Activated effector memory CD4-positive, alpha-beta T cell treated with Interleukin-2 at 50 U/mL for 16 hours (primary cell): Measurements from ENCODE around the gene SERPINC1.
"Not testable (repeated sequence)": the region's sequence is repeated elsewhere in the genome, so short reads cannot be mapped to it uniquely, and the experiment has no call there.

ENCODE experiments used
- DNase-seq: peaks from one replicate; pipeline ENCODE4 v3.0.0-alpha.2; 2020

SERPINC1 gene

DNA sequence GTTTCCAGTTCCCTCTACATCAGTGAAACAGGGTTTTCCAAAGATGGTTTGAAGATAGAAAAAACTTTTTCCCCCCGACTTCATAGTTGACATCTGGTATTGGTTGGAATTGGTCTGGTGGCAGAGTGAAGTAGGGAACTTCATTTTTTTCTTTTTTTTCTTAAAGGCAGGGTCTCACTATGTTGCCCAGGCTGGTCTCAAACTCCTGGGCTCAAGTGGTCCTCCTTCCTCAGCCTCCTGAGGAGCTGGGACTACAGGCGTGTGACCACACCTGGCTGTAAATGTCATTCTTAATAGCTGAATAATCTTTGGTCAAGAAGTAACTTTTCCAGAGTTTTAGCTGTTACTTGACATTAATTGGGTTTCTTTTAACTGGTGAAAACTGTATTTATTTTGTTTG is 27.2 kb downstream of the SERPINC1 start:
- no peak for DNase-seq

DNA sequence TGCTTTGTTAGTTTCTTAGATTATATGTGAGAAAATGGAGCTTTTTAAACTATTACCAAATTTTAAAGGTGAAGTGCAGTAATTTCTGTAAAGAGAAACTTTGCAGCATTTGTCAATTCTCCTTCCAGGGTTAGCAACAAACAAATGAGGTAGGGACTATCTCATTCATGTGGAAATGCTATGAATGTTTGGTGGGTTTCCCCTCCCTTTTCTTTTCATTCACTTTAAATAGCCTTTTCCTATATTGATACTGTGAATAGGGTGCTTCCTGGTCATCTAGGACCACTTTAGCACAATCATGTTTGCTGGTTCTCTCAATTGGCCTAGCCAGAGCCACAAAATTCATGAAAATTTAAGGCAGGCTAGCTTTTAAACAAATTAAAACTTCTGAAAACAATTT is 28.4 kb downstream of the SERPINC1 start:
- no peak for DNase-seq

DNA sequence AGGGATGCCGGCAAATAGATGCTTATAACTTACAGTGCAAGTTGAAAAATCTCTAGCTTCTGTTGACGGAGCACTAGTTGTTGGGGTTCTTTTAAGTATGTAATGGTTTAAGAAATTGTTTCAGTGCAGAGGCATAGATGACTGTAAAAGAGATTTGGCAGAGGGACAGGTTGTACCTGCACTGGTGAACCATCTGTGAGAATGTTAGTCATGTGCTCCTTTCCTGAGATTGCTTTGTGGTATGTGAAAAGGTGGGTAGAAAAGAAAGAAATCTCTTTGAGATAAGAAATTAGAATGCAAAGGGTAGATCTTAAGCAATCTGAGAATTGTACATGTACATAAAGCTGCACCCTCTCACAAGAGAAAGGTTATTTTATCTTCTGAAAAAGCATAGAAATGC is 29.5 kb downstream of the SERPINC1 start:
- DNase-seq, result no peak

DNA sequence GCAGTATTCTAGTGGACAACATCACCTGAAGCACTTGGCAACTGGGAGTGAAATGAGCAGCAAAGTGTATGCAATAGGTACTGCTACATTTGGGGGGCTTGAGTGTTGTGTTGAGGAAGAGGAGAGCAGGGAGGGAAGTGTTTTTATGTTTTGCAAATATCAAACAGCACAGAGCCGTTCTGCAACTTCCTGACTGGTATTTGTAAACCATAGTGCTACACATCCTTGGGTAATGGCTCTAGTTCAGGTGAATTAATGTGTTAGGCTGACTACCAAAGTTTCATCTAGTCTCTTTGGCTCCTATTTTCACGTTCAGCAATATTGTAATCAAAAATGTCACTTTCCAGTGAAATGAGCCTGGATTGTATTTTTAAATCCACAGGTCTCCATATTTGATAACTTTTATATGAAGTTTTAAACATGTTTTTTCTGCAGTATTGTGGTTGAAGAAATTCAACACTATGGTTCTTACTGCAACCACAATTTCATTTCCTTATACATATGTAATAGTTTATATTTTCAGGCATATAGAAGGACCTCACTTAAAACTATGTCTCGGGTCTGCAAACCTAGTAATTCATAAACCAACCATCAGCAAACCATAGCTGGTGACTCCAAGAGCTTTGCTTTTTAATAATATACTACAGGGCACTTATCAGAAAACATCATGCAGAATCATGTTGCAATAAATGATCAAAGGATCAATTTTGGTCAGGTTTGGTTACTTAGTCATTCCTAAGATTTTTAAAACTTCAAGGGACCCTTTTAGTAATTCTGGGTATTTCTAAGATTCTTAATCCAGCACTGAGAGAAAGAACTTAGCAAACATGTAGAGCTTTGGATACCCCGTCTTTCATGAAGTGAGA is 30.1 kb downstream of the SERPINC1 start:
- DNase-seq, result no peak

DNA sequence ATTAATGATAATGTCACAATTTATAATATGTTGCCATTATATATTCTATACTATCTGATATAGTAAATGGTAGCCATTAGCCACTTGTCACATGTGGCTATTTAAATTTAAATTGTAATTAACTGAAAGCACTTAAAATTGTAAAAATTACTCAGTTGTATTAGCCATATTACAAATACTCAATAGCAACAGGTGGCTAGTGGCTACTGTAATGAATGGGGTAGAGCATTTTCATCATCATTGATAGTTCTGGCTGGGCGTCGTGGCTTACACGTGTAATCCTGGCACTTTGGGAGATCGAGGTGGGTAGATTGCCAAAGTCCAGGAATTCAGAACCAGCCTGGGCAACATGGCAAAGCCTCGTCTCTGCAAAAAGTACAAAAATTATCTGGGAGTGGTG is 32.4 kb downstream of the SERPINC1 start:
- DNase-seq, result no peak

DNA sequence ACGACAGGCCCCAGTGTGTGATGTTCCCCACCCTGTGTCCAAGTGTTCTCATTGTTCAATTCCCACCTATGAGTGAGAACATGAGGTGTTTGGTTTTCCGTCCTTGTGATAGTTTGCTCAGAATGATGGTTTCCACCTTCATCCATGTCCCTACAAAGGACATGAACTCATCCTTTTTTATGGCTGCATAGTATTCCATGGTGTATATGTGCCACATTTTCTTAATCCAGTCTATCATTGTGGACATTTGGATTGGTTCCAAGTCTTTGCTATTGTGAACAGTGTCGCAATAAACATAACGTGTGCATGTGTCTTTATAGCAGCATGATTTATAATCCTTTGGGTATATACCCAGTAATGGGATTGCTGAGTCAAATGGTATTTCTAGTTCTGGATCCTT is 36.0 kb downstream of the SERPINC1 start:
- DNase-seq, result not testable (repeated sequence)

DNA sequence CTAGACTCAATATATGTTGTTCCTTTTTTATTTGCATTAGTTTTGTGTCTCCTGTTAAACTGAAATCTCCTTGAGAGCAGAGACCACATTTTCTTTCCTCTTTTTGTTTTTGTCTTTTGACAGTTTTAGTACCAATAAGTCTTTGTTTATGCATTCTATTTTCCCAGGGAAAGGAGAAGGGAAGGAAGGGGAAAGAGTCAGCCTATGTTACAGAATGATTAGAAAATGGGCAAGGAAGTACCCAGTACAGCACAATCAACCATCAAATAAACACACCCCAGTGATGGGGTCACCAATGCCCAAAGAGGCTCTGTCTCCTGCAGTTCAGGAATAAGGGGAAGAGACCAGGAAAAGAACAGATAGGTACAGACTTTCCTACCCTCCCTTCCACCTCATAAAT is 38.9 kb downstream of the SERPINC1 start:
- DNase-seq, result no peak

DNA sequence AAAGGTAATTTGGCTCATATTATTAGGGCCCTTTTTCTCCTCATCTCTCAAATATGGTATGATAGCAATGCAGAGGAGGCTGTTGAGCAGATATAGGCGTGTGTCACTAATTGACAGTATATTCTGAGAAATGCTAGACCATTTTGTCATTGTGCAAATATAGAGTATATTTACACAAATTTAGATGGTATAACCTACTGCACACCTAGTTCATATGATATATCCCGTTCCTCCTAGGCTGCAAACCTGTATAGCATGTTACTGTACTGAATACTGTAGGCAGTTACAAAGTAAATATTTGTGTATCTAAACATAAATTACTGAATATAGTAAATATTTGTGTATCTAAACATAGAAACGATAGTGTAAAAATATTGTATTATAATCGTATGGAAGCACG is 40.4 kb downstream of the SERPINC1 start:
- no peak for DNase-seq

DNA sequence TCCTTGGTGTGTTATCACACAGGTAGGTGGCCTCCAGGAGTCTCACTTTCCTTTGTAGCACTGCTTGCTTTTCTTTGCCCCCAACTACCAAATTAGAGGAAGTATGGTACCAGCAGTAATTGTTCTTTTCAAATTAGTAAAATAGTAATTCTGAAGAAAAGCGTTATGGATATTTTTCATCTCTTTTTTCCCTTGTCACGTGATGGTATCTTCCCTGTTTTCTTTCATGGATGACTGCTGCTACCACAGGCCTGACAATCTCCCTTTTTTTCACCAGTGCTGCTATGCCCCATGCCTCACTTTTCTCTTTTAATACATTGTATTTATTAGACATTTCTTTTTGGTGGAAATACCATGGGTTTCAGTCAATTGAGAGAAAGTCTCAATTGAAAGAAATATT is 45.6 kb downstream of the SERPINC1 start:
- DNase-seq, result no peak

DNA sequence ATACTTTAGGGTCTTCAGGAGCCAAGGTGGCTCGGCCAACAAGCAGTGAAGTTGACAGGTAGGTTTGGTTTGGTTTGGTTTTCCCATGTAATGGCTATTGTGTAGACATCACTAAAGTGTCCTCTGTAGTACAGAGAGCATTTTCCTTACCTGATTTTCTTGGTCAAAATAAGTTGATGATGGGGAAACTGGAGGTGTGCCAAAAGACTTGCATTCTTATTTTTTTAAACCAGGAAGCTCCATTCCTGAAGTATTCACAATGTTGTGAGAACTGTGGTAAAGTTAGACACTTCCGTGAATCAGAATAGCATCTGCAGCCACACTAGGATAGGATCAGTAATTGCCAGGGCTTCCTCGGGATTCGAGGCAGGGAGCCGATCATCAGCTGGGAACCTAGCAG is 46.0 kb downstream of the SERPINC1 start:
- no peak for DNase-seq

DNA sequence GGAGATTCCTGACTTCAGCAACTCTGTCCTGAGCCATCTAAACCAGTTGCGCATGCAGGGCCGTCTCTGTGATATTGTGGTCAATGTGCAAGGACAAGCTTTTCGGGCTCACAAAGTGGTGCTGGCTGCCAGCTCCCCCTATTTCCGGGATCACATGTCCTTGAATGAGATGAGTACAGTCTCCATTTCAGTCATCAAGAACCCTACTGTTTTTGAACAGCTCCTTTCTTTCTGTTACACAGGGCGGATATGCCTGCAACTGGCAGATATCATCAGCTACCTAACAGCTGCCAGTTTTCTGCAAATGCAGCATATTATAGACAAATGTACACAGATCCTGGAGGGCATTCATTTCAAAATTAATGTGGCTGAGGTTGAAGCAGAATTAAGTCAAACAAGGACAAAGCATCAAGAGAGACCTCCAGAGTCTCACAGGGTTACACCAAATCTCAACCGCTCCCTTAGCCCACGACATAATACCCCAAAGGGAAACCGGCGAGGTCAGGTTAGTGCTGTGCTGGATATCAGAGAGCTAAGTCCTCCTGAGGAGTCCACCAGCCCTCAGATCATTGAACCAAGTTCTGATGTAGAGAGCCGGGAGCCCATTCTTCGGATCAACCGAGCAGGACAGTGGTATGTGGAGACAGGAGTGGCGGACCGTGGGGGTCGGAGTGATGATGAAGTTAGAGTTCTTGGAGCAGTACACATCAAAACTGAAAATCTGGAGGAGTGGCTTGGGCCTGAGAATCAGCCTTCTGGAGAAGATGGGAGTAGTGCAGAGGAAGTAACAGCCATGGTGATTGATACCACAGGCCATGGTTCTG is 46.7 kb downstream of the SERPINC1 start:
- peak; percentile 31 for DNase-seq

DNA sequence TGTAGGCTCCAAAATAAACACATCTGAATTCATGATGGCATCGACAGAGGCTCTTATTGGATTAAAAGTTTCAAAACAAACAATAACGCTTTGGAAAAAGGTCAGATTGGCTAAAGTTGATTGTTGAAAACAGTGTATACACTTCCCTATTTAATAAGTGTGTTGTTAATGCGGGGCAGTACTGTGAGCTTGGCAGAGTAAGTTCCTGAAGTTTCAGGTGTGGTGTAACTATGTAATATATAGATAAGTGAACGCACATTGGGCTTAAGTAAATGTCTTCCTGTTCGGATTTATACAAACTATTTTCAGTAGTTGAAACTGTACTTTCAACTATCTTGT is 48.1 kb downstream of the SERPINC1 start:
- no peak for DNase-seq

DNA sequence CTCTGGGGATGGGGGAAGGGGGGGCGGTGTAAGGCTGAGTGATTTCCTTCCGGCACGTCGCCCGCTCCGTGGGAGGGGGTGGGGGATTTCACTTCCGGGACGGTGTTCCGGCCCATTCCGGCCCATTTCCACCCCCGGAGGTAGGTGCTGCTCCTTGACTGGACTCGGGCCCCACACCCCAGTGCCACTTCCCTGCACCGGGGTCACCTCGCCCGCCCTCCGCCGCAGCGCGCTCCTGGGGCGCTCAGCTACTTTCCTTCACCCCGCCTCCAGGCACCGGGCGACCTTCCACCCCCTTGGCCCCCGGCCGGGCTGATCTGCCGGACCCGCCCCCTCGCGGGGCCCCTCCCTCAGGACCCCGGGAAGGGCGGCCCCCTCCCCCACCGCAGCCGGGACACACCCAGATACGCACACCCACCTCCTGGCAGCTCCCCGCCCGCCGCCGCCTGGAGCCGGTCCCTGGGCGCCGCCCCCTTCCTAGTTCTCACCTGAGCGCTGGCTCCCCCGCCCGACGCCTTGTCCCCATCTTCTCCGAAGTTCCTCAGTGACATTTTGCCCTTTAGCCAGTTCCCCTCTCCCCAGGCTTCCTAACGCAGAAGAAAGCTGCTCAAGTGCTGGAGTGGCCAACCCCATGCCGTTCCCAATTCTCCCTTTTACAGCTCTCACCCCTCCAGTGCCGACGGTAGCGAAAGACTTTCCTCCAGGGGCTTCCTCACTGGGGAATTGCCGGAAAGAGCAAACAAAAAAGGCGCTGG is 48.7 kb downstream of the SERPINC1 start, which contains the start of gene ZBTB37:
Gene ZBTB37 (plus strand): TSS at position 115 of the 755 bp plus-strand sequence. CDS start 1,846 bp downstream, outside the sequence.
- peak; percentile 91 for DNase-seq

DNA sequence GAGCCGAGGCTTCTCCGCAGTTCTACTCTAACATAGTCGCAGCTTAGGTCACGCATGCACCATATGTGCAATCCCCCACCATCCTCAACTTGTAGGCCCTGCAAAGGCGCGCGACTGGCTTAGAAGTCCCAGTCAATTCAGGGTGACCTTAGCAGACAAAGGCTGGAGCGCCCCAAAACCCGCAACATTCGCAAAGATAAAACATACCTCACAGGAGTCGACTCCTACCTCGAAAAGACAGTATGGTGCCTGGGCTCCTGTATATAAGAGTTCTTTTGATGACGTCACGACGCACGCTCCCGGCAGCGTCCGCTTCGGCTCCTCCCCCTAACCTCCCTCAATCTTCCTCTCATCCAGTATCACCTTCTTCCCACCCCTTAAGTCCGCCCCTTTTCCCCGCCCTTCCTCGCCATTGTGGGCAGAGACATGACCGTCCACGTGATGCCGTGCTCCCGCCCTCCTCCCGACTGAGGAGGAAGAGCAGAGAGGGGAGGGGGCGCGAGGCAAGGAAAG is 49.3 kb downstream of the SERPINC1 start, which contains the start of gene GAS5:
Gene GAS5 (minus strand): TSS at position 237 of the 513 bp plus-strand sequence.
- DNase-seq, result peak; percentile 100

DNA sequence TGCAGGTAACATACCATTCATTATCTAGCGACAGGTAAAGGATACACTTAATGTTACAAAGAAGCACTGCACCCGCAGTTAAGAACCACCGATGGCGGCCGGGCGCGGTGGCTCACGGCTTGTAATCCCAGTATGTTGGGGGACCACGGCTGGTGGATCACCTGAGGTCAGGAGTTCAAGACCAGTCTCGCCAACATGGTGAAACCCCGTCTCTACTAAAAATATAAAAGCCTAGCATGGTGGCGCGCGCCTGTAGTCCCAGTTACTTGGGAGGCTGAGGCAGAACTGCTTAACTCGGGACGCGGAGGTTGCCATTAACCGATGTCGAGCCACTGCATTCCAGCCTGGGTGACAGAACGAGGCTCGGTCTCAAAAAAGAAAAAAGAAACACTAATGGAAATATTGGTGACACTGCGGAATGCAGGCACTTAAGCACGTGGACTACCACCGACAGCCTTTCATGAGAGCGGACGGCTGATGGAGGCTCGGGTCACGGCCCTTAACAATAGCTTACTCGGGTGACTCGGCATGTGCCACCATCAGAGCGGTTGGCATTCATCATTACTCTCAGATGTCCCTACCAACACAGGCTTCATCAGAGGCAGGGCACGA is 49.9 kb downstream of the SERPINC1 start:
- no peak for DNase-seq

DNA sequence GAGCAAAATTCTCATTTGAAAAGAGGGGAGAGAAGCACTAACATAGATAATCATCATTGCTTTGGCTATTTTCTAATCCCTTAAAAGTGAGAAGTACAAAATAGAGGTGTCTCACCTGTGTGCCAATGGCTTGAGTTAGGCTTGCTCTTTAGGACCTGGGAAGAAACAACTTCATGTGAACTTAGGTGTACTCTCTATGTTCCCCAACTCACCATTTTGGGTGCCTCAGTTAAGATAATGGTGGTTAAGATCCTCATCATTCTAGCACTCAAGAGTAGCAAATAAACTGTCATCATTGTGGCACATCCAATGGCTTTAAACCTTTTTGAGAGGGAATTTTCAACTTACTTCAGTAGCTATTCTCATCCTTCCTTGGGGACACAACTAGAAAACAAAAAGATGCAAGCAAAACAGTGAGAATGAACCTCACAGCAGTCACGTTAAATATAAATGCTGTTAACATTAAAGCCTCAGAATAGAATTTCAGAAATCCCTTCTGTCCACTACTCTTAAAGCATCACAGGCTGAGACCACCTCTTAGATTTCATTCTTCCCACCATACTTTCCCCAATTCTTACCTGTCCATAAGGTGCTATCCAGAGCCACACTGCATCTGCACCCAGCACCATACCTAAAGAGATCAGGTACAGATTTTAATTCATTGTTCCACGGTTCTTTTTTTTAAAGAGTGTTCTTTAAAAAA is 50.6 kb downstream of the SERPINC1 start:
- no peak for DNase-seq

DNA sequence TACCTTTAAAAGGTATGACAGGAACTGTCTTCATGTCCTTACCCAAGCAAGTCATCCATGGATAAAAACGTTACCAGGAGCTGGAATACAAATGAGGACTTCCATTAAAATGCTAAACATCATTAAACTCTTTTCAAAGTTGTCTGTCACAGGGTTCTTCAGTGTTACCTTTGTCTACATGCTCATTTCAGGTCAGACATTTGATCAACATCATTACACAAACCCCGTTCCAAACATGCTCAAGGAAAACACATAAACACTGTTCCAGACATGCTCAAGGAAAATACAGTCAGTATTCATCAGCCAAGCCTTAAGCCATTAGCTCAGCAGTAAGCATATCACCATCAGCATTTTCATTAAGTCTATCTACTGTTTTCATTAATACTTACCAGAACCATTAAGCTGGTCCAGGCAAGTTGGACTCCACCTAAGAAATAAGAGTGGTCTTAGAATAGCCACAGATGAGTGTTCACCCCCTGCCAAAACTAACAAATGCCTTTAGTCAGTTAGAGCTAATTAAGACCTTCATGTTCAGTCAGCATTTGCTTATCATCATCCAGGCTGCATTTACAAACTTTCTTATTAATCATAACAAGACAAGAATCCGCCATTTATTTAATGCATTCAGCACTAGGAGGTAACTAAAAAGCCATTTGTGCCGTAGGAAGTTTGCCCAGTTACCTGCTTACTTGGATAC is 51.5 kb downstream of the SERPINC1 start:
- no peak for DNase-seq

DNA sequence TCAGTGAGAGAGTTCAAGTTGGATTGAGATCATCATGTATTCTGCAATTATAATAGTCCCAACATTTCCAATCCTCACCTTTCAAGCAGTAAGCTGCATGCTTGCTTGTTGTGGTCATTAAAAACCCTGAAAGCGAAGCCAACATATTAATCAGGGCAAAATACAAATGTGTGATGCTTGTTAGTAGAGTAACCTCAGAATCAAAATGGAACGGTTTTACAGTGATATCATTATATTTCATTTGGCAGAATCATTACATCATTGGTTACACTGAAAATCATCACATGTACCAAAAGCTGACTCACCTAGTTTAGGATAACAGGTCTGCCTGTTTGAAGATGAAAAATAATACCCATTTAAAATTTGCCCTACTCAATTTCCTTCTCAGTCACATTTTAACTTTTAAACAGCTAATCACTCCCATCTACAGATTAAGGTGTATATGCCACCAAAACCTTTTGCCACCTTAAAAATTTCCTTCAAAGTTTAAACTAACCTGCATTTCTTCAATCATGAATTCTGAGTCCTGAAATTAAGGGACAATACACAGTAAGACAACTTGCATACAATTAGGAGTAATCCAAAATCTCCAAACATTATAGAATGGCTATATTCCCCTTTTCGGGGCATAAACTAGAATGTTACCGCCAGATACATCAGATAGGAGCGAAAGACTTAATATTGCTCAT is 52.8 kb downstream of the SERPINC1 start:
- DNase-seq, result no peak

DNA sequence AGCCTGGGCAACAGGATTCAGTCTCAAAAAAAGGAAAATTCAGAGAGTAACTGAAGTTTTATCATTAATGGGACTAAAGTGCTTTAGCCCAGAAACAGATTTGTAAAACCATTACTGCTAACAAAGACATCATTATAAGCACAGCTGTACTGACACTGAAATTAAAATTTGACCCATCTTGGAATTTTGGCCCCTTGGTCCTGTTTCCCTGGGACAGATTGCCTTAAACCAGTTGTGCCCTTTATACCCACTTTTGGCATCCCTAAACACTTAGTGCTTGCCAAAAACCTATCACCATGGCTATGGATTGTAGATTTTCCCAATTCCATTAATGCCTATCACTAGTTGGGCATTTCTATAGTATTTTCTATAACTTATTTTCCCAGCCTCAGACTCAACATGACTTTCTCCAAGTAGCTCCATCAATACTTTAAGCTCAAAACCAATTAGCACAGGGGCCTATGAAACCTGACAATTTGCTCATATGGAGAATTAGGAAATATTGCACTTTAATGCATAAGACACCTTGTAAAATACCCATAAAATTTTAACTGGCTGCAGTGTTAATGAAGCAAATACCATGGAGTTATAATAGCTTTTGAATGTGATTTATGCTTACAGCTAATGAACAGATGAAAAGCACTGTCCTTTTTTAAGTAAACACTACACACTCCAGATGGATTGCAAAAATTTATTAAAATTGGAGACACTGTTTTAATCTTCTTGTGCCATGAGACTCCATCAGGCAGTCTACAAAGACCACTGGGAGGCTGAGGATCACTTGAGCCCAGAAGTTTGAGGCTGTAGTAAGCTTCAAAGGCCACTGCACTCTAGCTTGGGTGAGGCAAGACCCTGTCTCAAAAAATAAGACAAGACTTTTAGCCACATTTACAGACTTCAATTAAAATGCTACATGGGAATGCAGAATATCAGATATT is 53.6 kb downstream of the SERPINC1 start:
- DNase-seq, result no peak
